Brain pericyte (primary cell): ENCODE data around the gene KCNK17.

Source experiments
- DNase-seq: peaks from one replicate; pipeline ENCODE4 v3.0.0-alpha.2; 2012; ENCODE audit warnings: low read depth, low spot score

The KCNK17 gene

GRCh38 chr6:39268721-39269120 is 45.5 kb downstream of the KCNK17 start:
- DNase-seq, result no peak

- no peak for DNase-seq
Observed at GRCh38 chr6:39268171-39268570, 46.0 kb downstream of the KCNK17 start.

GRCh38 chr6:39266782-39267355 is 47.4 kb downstream of the KCNK17 start:
- DNase-seq, result no peak

GRCh38 chr6:39266375-39266774 is 47.8 kb downstream of the KCNK17 start:
- no peak for DNase-seq

GRCh38 chr6:39263303-39264037 is 50.7 kb downstream of the KCNK17 start:
- DNase-seq, result no peak

- no peak for DNase-seq
Observed at GRCh38 chr6:39261751-39262150, 52.5 kb downstream of the KCNK17 start.

- DNase-seq, result no peak
Observed at GRCh38 chr6:39260953-39261352, 53.3 kb downstream of the KCNK17 start.

GRCh38 chr6:39260456-39260855 is 53.8 kb downstream of the KCNK17 start:
- no peak for DNase-seq

GRCh38 chr6:39256294-39256940 is 57.8 kb downstream of the KCNK17 start:
- no peak for DNase-seq

GRCh38 chr6:39254999-39255535 is 59.2 kb downstream of the KCNK17 start:
- DNase-seq, result no peak

GRCh38 chr6:39251406-39251805 is 62.8 kb downstream of the KCNK17 start:
- DNase-seq, result no peak

GRCh38 chr6:39250507-39250906 is 63.7 kb downstream of the KCNK17 start:
- no peak for DNase-seq

- DNase-seq, result no peak
Observed at GRCh38 chr6:39249278-39249677, 64.9 kb downstream of the KCNK17 start.
